Hindlimb muscle (tissue), 1 donor: ENCODE measurements around the gene PSME3IP1. TPM values are rescaled to one million over a fixed set of nuclear protein-coding genes. Genes with fewer than 3 reads are reported as not detected.

ENCODE experiments used
- DNase-seq: peaks from one replicate; pipeline ENCODE4 v3.0.0-alpha.2; 2013
- polyA plus RNA-seq: library from polyadenylated mRNA; unstranded; fragments of 120-200 nt; gene quantifications from one replicate; pipeline ENCODE4 v1.2.1, GENCODE V29; 2013; ENCODE audit not compliant: insufficient read length

The PSME3IP1 gene
- polyA plus RNA-seq, 1 donor = 52.7 TPM

GRCh38 chr16:57167538-57167937 is 18.3 kb downstream of the PSME3IP1 start:
- DNase-seq = no peak

- DNase-seq = no peak
These were observed 18.9 kb downstream of the PSME3IP1 start for GRCh38 chr16:57166951-57167350.

- DNase-seq = no peak
These were observed 19.4 kb downstream of the PSME3IP1 start for GRCh38 chr16:57166451-57166850.

GRCh38 chr16:57165938-57166337 is 19.9 kb downstream of the PSME3IP1 start:
- DNase-seq = no peak

GRCh38 chr16:57165483-57165882 is 20.4 kb downstream of the PSME3IP1 start:
- DNase-seq = no peak

- DNase-seq = no peak
These were observed 22.0 kb downstream of the PSME3IP1 start for GRCh38 chr16:57163842-57164241.

GRCh38 chr16:57159447-57159846 is 26.4 kb downstream of the PSME3IP1 start:
- no peak for DNase-seq

GRCh38 chr16:57157533-57157932 is 28.3 kb downstream of the PSME3IP1 start:
- DNase-seq = no peak

- DNase-seq = no peak
These were observed 29.5 kb downstream of the PSME3IP1 start for GRCh38 chr16:57156351-57156703.

- no peak for DNase-seq
These were observed 30.0 kb downstream of the PSME3IP1 start for GRCh38 chr16:57155702-57156350.

GRCh38 chr16:57153841-57154240 is 32.0 kb downstream of the PSME3IP1 start:
- DNase-seq = no peak

- DNase-seq = no peak
These were observed 33.4 kb downstream of the PSME3IP1 start for GRCh38 chr16:57152096-57153093.

- DNase-seq = no peak
These were observed 34.5 kb downstream of the PSME3IP1 start for GRCh38 chr16:57151369-57151768.

GRCh38 chr16:57150682-57151330 is 35.0 kb downstream of the PSME3IP1 start:
- no peak for DNase-seq

GRCh38 chr16:57149391-57149790 is 36.4 kb downstream of the PSME3IP1 start:
- DNase-seq = no peak

- no peak for DNase-seq
These were observed 37.4 kb downstream of the PSME3IP1 start for GRCh38 chr16:57148481-57148880.

- peak; percentile 58 for DNase-seq
These were observed 38.2 kb downstream of the PSME3IP1 start for GRCh38 chr16:57147381-57148221.

- no peak for DNase-seq
These were observed 39.1 kb downstream of the PSME3IP1 start for GRCh38 chr16:57146735-57147134.

- DNase-seq = no peak
These were observed 39.7 kb downstream of the PSME3IP1 start for GRCh38 chr16:57146040-57146647.

- DNase-seq = no peak
These were observed 40.5 kb downstream of the PSME3IP1 start for GRCh38 chr16:57145046-57146021.

GRCh38 chr16:57144027-57144426 is 41.8 kb downstream of the PSME3IP1 start:
- DNase-seq = no peak
